ENCODE data around the gene CCDC152.
"Not testable (repeated sequence)": the region's sequence is repeated elsewhere in the genome, so short reads cannot be mapped to it uniquely, and the experiment has no call there.

Gene CCDC152

DNA sequence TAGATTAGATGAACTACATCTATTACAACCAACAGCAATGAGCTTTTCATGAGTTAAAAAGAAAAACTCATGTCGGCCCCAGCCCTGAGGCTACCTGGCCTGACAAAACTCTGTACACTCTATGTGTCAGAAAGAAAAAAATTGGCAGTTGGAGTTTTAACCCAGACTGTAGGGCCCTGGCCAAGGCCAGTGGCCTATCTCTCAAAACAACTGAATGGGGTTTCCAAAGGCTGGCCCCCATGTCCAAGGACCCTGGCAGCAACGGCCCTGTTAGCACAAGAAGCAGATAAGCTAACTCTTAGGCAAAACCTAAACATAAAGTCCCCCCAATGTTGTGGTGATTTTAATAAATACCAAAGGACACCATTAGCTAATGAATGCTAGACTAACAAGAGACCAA, 59.9 kb downstream of the CCDC152 start:
- DNase-seq = not testable (repeated sequence)

- no peak for DNase-seq
Observed at GRCh38 chr5:42819745-42820144, 63.1 kb downstream of the CCDC152 start.

DNA sequence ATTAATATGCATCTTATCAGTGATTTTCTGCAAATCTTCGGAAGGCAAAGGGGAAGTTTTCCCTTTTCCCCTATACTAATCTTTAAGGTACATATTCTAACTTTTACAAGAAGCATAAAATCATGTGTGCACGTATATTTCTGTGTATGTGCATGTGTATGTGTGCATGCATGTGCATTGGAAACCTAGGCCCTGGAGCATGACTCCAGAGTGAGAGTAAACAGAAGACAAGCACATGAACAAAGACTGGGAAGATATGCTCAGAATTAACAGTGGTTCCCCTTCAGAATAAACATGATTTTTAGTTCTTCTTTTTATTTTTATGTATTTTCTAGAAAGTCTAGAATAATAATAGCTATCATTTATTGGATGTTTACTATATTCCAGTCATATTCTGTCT, 65.9 kb downstream of the CCDC152 start:
- DNase-seq = no peak

- DNase-seq = no peak
Observed at GRCh38 chr5:42824347-42824976, 67.8 kb downstream of the CCDC152 start.

- no peak for DNase-seq
Observed at GRCh38 chr5:42825422-42826148, 69.0 kb downstream of the CCDC152 start.

DNA sequence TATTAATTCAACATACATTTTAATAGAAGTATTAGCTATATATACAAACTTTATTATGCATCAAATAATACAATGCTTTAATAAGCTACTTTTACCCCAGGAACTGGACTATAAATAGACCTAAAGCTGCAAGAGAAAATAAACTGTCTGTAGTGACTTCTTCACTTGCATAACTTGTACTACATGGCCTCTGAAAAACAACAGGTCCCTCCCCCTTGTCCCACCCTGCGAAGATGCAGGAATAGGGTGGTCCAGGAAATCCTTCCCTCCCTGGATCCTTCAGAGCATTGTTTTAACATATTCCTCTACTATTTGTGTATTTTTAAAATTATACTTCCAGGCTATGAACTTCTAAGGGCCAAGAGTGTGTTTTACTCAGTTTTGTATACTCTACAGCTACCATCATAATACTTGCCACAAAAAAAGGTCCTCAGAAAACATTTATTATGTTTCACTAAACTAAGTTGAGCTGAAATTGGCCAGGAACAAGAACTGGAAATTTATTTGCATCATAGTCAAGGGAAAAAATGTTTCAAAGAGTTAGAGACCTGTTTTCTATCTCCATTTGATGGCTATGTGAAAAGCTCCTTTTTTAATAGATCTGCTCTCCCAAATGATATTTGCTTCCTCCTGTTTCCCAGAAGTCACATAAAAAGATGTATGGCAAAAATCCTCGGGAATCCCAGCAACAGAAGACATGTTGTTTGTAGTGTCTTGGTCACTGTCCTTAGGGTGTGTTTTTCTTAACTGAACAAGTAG, 70.3 kb downstream of the CCDC152 start:
- no peak for DNase-seq

DNA sequence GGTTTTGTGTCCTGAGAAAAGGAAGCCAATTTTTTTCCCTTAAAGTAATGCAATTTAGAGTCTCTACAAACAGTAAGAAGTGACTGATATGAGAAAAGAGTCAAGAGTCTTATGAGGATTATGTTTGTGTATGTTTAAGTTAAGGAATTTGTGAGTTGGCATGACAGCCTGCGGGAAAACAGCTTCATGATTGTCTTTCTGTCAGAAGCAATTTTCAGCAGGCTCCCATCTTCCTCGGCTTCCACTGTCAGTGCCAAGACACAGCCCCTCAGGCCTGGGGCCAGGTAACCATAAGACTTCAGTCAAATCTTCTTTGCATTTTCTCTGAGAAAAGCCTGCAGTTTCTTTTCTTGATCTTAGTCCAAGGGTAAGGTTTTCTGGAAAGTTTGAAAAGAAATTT, 72.1 kb downstream of the CCDC152 start:
- DNase-seq = no peak

GRCh38 chr5:42830924-42831323, 74.3 kb downstream of the CCDC152 start:
- no peak for DNase-seq

DNA sequence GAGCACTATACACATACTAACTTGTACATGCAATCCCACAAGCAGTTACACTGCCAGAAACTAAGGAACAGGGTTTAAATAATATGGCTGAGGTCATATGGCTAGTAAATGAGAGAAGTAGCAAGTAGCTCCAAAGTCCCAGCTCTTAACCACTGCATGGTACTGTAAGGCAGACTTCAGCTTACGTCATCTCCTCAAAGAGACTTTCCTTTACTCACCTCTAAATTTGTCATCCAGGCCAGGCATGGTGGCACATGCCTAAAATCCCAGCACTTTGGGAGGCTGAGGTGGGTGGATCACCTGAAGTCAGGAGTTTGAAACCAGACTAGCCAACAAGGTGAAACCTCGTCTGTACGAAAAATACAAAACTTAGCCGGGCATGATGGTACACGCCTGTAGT, 75.4 kb downstream of the CCDC152 start:
- no peak for DNase-seq

DNA sequence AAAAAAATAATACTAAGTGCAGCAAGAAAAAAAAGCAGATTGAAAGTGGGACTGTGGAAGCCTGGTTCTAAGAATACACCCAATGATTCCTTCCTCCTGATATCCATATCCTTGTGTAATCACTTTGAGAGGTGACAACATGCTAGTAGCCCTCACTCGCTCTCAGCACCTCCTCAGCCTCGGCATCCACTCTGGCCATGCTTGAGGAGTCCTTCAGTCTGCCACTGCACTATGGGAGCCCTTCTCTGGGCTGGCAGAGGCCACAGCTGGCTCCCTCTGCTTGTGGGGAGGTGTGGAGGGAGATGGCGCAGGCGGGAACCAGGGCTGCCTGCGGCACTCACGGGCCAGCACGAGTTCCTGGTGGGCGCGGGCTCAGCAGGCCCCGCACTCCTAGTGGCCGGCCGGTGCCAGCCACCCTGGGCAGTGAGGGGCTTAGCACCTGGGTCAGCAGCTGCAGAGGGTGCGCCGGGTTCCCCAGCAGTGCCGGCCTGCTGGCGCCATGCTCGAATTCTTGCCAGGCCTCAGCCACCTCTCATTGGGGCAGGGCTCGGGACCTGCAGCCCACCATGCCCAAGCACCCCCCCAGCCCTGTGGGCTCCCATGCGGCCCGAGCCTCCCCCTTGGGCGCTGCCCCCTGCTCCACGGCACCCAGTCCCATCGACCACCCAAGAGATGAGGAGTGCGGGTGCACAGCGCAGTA, 79.6 kb downstream of the CCDC152 start:
- no peak for DNase-seq

GRCh38 chr5:42837601-42838000, 81.0 kb downstream of the CCDC152 start:
- DNase-seq = no peak

- no peak for DNase-seq
Observed at GRCh38 chr5:42839196-42839595, 82.6 kb downstream of the CCDC152 start.

DNA sequence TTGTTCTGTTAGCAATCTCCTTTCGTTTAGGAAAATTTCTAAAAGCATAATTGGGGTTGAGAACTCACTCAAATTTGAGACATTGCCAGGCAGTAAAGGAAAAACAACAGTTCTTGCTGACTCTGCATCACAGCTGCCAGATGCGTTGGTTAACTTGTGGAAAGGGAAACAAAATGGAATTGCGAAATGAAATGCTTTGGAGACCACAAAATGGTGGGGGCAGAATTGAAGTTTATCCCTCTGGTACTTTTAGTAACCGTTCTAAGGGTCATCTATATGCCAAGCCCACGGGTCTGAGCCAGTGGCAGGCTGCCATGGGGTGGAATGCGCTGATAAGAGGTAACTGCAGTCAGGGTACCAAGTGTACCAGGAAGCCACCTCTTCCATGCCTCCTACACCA, 83.7 kb downstream of the CCDC152 start:
- DNase-seq = no peak

- DNase-seq = no peak
Observed at GRCh38 chr5:42840842-42841567, 84.4 kb downstream of the CCDC152 start.

GRCh38 chr5:42842921-42843641, 86.5 kb downstream of the CCDC152 start:
- DNase-seq = no peak

- no peak for DNase-seq
Observed at GRCh38 chr5:42843675-42844292, 87.2 kb downstream of the CCDC152 start.

- not testable (repeated sequence) for DNase-seq
Observed at GRCh38 chr5:42844408-42844807, 87.8 kb downstream of the CCDC152 start.

DNA sequence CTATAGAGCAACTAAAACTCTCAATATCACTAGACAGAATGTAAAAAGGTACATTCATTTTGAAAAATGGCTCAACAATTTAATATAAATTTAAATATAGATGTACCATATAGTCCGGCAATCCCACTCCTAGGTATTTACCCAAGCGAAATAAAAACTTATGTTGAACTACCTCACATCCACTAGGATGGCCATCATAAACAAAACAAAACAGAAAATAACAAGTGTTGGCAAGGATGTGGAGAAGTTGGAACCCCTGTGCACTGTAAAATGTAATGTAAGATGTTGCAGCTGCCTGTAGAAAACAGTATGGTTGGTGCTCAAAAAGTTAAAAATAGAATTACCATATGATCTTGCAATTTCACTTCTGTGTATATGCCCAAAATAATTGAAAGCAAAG, 91.9 kb downstream of the CCDC152 start:
- DNase-seq = no peak

GRCh38 chr5:42851481-42851880, 94.9 kb downstream of the CCDC152 start:
- DNase-seq = no peak

All from CD4-positive, alpha-beta T cell treated with Interferon gamma for 1 hour (primary cell).